Lower leg skin (tissue), 4 donors: Measurements from ENCODE around the gene CXCL12. TPM values are rescaled to one million over a fixed set of nuclear protein-coding genes. Genes with fewer than 3 reads are reported as not detected.

Experiments
- DNase-seq, 2 donors: peaks; one replicate each; pipeline ENCODE4 v3.0.0-alpha.2; 2019; ENCODE audit warnings: low spot score in 2 of 2
- H3K4me3 ChIP-seq: fragments of 200-600 bp; sonication (generic); 2 replicates; pipeline ENCODE4 v1.5.1; 2017; ENCODE audit warnings: mild to moderate bottlenecking, low read depth; ENCODE audit not compliant: poor library complexity, severe bottlenecking
- POLR2A ChIP-seq, 2 donors: fragments of 450-650 bp; IDR thresholded peaks; one replicate each; pipeline ENCODE4 v1.6.1; 2016 to 2017; ENCODE audit warnings: antibody characterized with exemption in 2 of 2, mild to moderate bottlenecking in 1 of 2, moderate library complexity in 1 of 2
- WGBS, 2 donors: methylation state at CpG; one replicate each; pipeline ENCODE4 v1.1.5; 2018; 5-methylcytosine and 5-hydroxymethylcytosine counted together
- intact Hi-C: fragments of 100-400 bp; cut with DNase I; formaldehyde crosslinking; loops from one replicate; pipeline ENCODE4 v1.15.0; 2023; ENCODE audit warnings: low total_unique reads
- total RNA-seq, 4 donors: library from RNA; depleted of rRNA; stranded (reverse); fragments of >200 nt; gene quantifications; one replicate each; pipeline ENCODE4 v1.1.0, GENCODE V29; 2016
- TF ChIP-seq, protein P1 (sequence below), 3 donors: fragments of 450-650 bp; IDR thresholded peaks; one replicate each; pipeline ENCODE4 v1.5.1; 2016; ENCODE audit warnings: antibody characterized with exemption in 3 of 3, mild to moderate bottlenecking in 3 of 3, moderate library complexity in 2 of 3

Gene CXCL12
- total RNA-seq, 4 donors from 2014 or later, result 4.9 to 36.2 (median 21.1) TPM

DNA sequence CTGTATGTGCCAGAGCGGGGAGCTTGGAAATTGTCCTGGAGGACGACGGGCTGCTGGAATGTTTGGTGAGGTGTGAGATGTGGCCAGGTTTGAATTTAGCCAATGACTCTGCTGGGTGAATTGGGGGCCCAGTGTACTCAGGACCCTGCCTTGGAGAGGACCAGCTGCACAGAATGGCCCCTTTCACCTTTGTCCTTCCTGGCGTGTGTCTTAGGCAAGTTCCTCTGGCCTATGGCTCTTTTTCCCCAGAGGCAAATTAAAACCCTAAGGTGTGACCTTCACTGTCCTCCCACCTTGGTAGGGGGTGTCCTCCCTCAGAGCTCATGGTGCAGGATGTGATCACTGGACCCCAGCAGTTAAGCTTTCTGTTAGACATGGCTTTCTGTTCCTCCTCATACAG lies 47.8 kb downstream of the CXCL12 start:
- H3K4me3 ChIP-seq, result no peak overlapping the region
- intact Hi-C loops, result no loop called here
- WGBS, 2 donors, result 88 to 94% methylated on average over 4 of the region's 4 CpGs
- peak in 1 of 2 donors; percentile 58 for DNase-seq
- TF ChIP-seq POLR2A (IDR thresholded peaks at IDR 0.05), result no peak
- TF ChIP-seq, protein P1, sequence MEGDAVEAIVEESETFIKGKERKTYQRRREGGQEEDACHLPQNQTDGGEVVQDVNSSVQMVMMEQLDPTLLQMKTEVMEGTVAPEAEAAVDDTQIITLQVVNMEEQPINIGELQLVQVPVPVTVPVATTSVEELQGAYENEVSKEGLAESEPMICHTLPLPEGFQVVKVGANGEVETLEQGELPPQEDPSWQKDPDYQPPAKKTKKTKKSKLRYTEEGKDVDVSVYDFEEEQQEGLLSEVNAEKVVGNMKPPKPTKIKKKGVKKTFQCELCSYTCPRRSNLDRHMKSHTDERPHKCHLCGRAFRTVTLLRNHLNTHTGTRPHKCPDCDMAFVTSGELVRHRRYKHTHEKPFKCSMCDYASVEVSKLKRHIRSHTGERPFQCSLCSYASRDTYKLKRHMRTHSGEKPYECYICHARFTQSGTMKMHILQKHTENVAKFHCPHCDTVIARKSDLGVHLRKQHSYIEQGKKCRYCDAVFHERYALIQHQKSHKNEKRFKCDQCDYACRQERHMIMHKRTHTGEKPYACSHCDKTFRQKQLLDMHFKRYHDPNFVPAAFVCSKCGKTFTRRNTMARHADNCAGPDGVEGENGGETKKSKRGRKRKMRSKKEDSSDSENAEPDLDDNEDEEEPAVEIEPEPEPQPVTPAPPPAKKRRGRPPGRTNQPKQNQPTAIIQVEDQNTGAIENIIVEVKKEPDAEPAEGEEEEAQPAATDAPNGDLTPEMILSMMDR (IDR thresholded peaks at IDR 0.05), result no peak

DNA sequence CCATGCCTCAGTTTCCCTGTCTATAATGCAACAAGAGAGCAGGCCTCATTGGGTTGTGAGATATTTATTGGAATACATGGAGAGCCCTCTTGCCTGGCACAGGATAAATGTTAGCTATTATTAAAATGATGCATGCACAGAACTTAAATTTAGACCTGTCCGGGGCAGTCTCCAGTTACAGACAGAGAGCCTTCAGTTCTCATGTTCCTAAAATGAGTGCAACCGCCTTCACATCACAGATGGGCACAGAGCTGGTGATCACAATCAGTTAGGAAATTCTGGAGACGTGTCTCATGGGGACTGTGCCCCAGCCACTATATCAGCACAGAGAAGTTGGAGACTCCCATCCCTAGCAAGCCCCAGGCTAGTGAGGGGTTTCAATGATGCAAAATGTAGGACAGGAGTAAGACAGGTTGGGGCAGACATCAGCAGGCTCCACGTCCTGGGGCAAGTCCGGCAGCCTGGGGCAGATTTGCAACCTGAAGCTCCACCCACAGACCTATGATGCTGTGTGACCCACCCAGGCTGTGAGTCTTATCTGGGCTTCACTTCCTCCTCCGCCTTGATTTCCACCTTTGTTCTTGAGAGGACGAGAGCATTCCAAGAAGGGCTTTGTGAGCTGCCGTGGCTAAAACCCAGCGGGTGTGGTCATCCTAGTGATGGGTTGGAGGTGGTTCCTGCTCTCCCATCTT lies 49.4 kb downstream of the CXCL12 start:
- DNase-seq, result peak in 1 of 2 donors; percentile 53
- no peak overlapping the region for H3K4me3 ChIP-seq
- no peak for TF ChIP-seq POLR2A (IDR thresholded peaks at IDR 0.05)
- TF ChIP-seq, protein P1 (IDR thresholded peaks at IDR 0.05), result no peak
- 79 to 80% methylated on average over 9 of the region's 9 CpGs for WGBS, 2 donors
- intact Hi-C loops, result no loop called here

DNA sequence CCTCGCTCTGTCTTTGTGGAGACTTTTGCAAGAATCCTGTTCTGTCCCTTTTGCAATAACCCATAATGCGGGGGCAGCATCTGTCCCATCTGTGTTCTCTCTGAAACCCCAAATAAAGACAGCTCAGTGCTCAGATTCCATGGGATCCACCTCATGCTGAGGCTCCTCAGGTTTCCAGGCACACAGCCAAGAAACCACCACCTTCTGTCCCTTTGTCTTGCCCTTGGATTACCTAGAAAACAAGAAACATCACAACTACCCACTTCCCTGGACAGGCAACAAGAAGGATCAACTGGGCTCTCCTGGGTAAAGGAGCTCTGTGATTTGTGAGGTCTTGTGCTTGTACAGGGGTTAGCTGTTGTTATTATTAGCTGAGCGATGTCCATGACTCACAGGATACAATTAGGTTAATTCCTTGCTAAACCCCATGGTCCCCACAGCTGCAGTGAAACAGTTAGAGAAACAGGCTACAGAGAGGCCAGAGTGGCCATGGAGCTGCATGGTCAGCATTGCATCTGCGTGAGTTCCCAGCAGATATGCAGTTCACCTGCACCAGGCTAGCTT lies 50.2 kb downstream of the CXCL12 start:
- intact Hi-C loops, result no loop called here

DNA sequence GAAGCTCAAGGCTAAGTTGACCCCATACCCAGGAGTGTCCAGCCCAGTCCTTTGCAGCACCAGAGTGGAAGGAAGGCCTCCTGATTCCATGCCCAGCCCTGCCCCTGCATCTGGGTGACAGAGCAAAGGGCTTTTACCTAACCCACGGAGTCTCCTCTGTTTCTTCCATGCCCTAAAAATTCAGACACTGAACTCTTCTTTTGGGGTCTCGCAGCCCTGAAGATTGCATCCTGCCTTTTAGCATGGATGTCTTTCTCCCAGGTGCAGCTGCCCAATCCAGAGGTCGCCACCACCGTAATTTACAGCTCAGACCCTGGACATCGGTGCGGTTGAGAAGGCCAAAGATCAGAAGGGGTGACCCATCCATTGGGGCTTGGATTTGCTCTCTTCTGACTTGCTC lies 50.8 kb downstream of the CXCL12 start:
- TF ChIP-seq POLR2A (IDR thresholded peaks at IDR 0.05), result no peak
- TF ChIP-seq, protein P1 (IDR thresholded peaks at IDR 0.05), result no peak
- peak in 1 of 2 donors; percentile 46 for DNase-seq
- intact Hi-C loops, result no loop called here
- WGBS, 2 donors, result 85 to 88% methylated on average over 6 of the region's 6 CpGs
- H3K4me3 ChIP-seq, result no peak overlapping the region

More for the DNA sequence above, 50.2 kb downstream of the CXCL12 start:
- peak in 1 of 2 donors; percentile 46 for DNase-seq
- H3K4me3 ChIP-seq, result no peak overlapping the region
- 85 to 89% methylated on average over 4 of the region's 4 CpGs for WGBS, 2 donors
- no peak for TF ChIP-seq POLR2A (IDR thresholded peaks at IDR 0.05)
- TF ChIP-seq, protein P1 (IDR thresholded peaks at IDR 0.05), result no peak

DNA sequence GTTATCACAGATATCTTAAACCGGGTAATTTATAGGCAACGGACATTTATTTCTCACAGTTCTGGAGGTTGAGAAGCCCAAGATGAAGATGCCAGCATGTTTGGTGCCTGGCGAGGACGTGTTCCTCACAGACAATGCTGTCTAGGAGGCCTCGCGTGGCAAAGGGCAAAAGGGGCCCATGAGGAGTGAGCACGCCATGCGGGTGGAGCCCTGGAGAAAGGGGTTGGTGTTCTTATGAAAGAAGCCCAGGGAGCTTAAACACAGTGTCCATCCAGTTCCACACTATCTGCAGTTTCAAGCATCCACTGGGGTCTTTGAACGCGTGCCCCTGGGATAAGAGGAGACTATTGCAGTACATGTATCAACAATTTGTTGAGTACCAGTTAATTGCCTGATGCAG lies 51.4 kb downstream of the CXCL12 start:
- 91 to 95% methylated on average over 10 of the region's 10 CpGs for WGBS, 2 donors
- intact Hi-C loops, result no loop called here
- H3K4me3 ChIP-seq, result no peak overlapping the region
- TF ChIP-seq POLR2A (IDR thresholded peaks at IDR 0.05), result no peak
- TF ChIP-seq, protein P1 (IDR thresholded peaks at IDR 0.05), result no peak
- DNase-seq, result peak in 1 of 2 donors; percentile 39
